ENCODE measurements around the gene CD80. TPM values are rescaled to one million over a fixed set of nuclear protein-coding genes. Genes with fewer than 3 reads are reported as not detected.
"Not testable (repeated sequence)": the region's sequence is repeated elsewhere in the genome, so short reads cannot be mapped to it uniquely, and the experiment has no call there.

The CD80 gene
- total RNA-seq, 4 donors from 2014 or later = 0.50 to 0.96 (median 0.93) TPM; not detected in 1

- TF ChIP-seq, protein P1, sequence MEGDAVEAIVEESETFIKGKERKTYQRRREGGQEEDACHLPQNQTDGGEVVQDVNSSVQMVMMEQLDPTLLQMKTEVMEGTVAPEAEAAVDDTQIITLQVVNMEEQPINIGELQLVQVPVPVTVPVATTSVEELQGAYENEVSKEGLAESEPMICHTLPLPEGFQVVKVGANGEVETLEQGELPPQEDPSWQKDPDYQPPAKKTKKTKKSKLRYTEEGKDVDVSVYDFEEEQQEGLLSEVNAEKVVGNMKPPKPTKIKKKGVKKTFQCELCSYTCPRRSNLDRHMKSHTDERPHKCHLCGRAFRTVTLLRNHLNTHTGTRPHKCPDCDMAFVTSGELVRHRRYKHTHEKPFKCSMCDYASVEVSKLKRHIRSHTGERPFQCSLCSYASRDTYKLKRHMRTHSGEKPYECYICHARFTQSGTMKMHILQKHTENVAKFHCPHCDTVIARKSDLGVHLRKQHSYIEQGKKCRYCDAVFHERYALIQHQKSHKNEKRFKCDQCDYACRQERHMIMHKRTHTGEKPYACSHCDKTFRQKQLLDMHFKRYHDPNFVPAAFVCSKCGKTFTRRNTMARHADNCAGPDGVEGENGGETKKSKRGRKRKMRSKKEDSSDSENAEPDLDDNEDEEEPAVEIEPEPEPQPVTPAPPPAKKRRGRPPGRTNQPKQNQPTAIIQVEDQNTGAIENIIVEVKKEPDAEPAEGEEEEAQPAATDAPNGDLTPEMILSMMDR (IDR thresholded peaks at IDR 0.05) = no peak
- DNase-seq (ENCODE audit: low spot score) (no peak), ATAC-seq (ENCODE audit: low FRiP score) (no peak)
Measured at GRCh38 chr3:119599558-119600174, 40.3 kb upstream of the CD80 start.

GRCh38 chr3:119598410-119599098, 39.1 kb upstream of the CD80 start:
- DNase-seq (ENCODE audit: low spot score) (no peak), ATAC-seq (ENCODE audit: low FRiP score) (no peak)
- TF ChIP-seq, protein P1 (IDR thresholded peaks at IDR 0.05) = no peak

- TF ChIP-seq, protein P1 (IDR thresholded peaks at IDR 0.05) = no peak
- DNase-seq (ENCODE audit: low spot score) (no peak), ATAC-seq (ENCODE audit: low FRiP score) (no peak)
Measured at GRCh38 chr3:119597548-119598288, 38.3 kb upstream of the CD80 start, which contains the start of gene PLA1A. PLA1A (plus strand) TSS chr3:119597885; CDS start chr3:119597914, 29 bp downstream.

GRCh38 chr3:119596398-119596797, 37.0 kb upstream of the CD80 start:
- TF ChIP-seq, protein P1 (IDR thresholded peaks at IDR 0.05) = no peak
- no peak for ATAC-seq (ENCODE audit: low FRiP score)

DNA sequence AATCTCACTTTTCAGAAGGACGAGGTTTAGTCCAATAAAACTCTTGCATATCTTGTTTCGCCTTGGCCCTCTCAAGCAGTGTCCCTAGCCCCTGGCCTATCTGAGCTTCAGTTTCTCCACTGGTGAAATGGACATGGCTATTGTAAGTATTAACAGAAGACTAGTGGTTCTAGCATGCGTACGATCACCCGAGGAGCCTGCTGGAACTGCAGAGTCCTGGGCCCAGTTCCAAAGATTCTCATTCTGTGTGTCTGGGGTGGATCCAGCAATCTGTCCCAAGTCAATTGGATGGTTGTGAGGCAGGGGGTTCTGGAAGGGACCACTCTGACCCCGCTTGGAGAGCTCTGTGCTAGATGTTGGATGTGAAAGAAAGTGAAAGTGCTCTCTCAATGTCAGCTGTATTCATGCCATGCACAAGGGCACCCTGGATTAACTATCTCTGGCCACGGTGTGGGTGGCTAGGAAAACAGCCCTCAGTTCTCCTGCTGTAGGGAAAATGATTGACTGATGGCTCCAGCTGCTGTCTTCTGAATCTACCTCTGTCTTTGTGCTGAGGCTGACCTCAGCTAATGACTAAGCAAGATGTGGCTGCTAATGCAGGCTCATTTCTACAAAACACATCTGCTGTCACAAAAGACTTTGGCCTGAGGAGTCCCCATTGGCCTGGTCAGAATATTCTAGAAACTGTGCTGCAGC, 36.4 kb upstream of the CD80 start:
- ATAC-seq (ENCODE audit: low FRiP score) (no peak), DNase-seq (ENCODE audit: low spot score) (no peak)
- TF ChIP-seq, protein P1 (IDR thresholded peaks at IDR 0.05) = no peak

More at GRCh38 chr3:119596398-119596797, 37.0 kb upstream of the CD80 start:
- DNase-seq (ENCODE audit: low spot score) = no peak

DNA sequence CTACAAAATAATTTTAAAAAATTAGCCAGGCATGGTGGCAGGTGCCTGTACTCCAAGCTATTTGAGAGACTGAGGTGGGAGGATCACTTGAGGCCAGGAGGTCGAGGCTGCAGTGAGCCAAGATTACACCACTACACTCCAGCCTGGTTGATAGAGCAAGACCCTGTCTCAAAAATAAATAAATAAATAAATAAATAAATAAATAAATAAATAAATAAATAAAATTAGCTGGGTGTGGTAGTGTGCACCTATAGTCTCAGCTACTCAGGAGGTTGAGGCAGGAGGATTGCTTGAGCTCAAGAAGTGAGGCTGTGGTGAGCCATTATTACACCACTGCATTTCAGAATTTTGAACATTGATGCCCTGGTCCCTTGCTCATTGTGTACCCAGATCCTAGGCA, 35.5 kb upstream of the CD80 start:
- not testable (repeated sequence) for ATAC-seq (ENCODE audit: low FRiP score); DNase-seq (ENCODE audit: low spot score)

- TF ChIP-seq, protein P1 (IDR thresholded peaks at IDR 0.05) = no peak
- DNase-seq (ENCODE audit: low spot score) = no peak
- ATAC-seq (ENCODE audit: low FRiP score) = no peak
Measured at GRCh38 chr3:119594066-119594465, 34.7 kb upstream of the CD80 start.

Measured in omental fat pad (tissue), 4 donors.